ENCODE results near the gene ZBTB7B.

The ZBTB7B gene

DNA sequence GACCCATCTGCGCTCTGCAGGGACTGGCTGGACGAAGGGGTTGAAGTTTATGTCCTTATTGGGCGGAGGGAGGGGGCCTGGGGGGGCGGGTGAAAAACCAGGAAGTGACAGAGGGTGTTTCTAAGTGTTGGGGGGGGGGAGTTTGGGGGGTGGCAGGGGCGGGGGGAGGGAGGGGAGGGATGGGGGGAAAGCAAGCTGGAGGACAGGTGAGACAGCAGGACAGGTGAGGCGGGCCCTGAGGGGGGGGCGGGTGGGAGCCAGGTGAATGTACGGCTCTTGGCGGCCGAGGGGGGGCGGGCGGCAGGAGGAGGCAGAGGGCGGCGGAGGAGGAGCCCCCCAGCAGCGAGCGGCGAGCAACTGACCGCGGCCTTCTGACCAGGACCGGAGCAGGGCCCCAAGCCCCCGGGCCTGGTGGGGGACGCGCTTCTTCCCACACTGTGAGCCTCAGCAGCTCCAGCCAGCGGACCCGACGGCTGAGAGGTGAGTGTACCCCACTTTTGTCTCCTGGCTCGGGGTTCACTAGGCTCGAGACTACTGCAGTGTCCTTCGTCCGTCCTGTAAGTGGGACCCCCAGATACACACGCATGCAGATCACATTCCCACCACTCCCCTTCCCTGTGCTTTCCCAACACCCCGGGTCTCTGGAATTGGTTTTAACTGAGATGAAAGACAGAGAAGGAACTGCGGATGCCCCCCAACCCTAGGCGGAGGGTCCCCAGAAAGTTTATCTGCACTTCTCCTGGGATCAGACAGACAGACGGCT is at the start of gene ZBTB7B:
Gene ZBTB7B, plus strand, starts transcription at position 339 of the 763 bp plus-strand sequence. CDS start 11,859 bp downstream, outside the sequence.
- DNase-seq (ENCODE audit: low spot score): no peak

DNA sequence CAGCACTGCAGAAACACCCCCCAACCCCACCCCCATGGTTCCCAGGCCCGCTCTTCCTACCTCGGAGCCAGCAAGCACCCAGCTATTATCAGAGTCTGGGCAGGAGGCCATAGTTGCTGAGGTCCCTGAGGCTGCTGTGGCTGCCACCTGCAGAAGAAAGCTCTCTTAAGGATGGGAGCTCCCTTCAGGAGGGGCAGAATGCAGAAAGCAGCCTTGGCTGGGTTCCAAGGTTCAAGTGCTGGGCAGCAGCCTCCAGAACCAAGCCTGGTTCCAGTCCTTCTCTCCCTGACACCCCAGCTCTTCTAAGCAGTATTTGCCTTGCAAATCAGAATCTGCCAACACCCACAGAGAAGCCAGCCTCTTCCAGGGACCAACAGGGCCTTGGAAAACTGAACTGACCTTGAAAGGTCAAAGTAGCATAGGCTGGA is 49.0 kb upstream of the ZBTB7B start:
- DNase-seq (ENCODE audit: low spot score): no peak

DNA sequence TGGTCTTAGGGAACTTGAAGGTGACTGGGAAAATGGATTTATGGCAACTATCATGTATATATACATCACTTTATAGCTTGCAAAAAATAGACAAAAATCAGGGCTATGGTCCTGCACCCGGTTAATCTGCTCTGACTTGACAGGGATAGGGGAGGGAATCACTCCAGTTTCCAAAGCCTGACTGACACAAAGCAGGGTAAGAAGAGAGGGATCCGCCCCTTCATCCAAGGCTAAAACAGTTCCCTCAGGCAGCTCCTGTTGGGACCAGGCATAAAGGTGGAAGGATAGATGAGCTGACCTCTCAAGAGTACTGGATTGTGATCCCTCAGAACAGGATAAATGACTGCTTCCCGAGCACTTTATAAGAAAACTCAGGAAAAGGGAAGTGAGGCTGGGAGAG is 48.1 kb upstream of the ZBTB7B start:
- no peak for DNase-seq (ENCODE audit: low spot score)

- peak; percentile 99 for DNase-seq (ENCODE audit: low spot score)
These were observed 47.4 kb upstream of the ZBTB7B start for GRCh38 chr1:154955039-154955717.

GRCh38 chr1:154955718-154956543 is 46.7 kb upstream of the ZBTB7B start, which contains the start of gene PBXIP1:
TSS of gene PBXIP1 (minus strand) at chr1:154956099. CDS start at chr1:154953721, 2,378 bp downstream.
- DNase-seq (ENCODE audit: low spot score): peak; percentile 97

GRCh38 chr1:154956544-154956941 is 46.1 kb upstream of the ZBTB7B start:
- no peak for DNase-seq (ENCODE audit: low spot score)

DNA sequence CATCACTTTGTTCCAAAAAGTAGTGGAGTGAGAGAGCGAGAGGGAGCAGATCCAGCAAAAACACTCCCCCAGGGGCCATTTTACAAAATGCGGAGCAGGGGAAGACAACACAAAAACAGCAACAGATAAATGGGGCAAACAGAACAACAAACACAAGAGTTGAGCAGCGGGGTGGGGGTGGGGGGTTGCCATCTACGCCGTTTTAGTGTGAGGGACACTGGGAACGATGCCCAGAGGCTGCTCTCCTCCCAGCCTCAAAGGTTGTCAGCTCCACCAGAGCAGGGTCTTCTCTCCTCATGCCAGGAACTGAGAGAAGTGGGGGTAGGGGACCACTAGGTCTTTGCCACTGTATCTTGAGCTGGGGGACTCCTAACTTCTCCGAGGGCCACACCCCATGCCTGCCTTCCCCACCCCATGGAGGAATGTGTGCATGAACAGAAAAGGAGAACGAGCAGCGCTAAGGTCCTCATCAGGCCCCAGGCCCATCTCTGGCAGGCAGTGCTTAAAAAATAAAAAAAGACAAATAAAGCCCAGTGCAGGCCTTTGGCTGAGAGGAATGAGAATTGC is 45.4 kb upstream of the ZBTB7B start:
- DNase-seq (ENCODE audit: low spot score): no peak

- no peak for DNase-seq (ENCODE audit: low spot score)
These were observed 44.6 kb upstream of the ZBTB7B start for GRCh38 chr1:154958036-154958435.

DNA sequence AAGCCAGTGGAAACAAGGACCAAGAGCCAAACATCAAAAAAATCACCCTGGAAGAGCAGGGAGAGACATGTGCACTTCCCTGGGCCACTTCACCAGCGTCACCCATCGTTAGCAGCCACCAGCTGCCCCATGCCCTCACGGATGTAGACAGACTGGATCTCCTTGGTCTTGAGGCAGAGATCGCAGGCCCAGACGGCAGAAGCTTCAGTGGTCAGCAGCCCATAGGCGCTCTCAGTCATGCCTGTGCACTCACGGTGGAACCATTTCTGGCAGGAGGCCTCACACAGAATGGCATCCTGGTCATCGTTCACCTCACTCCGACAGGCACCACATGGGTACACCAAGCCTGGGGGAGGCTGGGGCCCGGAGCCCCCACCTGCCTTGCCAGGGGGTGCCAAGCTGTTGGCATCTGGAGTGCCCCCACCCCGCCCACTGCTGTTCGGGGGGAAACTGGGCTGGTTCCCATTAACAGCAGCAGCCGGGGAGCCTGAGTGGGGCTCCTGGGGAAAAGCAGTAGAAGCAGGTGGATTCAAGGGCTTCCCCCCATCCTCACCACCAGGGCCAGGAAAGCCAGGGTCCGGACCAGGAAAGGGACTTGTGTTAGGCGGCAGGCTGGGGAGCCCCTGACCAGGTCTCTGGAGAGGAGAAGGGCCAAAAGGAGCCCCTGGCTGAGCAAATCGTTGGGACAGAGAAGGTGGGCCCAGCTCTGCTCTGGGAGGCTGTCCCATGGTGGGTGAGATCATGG is 43.7 kb upstream of the ZBTB7B start:
- DNase-seq (ENCODE audit: low spot score): no peak

DNA sequence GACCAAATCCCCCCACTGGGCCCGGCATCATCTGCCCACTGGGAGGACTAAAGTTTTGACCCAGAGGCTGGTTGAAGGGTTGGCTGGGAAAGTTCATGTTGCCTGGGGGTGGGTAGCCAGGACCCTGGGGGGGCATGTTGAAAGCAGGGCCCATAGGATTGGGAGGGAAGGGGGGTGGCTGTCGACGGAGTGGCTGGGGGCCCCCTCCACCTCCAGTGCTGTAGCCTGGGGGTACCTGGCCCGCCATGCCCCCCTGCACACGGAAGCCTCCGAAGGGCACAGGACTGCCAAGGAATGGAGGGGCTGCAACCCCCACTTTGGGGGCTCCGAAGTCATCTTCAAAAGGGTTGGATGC is 43.2 kb upstream of the ZBTB7B start:
- no peak for DNase-seq (ENCODE audit: low spot score)

DNA sequence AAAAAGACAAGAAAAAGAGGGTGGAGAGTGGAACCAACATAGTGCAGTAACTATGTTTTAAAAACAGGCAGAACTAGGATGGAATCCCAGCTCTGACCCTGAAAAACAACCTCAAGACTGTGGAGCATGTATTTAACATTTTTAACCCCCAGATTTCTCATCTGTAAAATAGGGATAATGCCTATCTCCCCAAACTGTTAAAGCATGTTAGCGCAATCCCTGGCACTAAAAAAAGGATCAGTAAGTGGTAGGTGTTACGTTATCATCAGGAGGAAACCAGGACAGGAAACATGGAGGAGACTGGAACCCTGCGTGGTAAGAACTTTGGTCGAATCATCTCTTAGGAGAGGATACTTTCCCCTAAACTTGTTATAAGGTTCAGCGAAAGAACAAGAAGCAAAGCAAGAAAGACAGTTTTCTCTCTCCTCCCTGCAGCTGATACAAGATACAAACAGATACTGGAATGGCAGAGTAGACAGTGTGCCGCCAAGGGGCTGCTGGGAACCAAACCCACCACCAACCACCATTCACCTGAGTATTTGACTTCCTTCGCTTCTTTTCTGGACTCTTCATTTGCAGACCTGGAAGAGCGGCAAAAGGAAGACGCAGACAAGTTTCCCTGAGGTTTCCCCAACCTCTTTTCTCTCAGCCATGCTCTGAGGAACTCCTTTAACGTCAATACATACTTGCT is 42.0 kb upstream of the ZBTB7B start:
- DNase-seq (ENCODE audit: low spot score): no peak

- peak; percentile 80 for DNase-seq (ENCODE audit: low spot score)
These were observed 41.1 kb upstream of the ZBTB7B start, which contains the start of gene PYGO2 for GRCh38 chr1:154961207-154962155. TSS of gene PYGO2 (minus strand) at chr1:154961782. CDS start at chr1:154961576, 206 bp downstream.

DNA sequence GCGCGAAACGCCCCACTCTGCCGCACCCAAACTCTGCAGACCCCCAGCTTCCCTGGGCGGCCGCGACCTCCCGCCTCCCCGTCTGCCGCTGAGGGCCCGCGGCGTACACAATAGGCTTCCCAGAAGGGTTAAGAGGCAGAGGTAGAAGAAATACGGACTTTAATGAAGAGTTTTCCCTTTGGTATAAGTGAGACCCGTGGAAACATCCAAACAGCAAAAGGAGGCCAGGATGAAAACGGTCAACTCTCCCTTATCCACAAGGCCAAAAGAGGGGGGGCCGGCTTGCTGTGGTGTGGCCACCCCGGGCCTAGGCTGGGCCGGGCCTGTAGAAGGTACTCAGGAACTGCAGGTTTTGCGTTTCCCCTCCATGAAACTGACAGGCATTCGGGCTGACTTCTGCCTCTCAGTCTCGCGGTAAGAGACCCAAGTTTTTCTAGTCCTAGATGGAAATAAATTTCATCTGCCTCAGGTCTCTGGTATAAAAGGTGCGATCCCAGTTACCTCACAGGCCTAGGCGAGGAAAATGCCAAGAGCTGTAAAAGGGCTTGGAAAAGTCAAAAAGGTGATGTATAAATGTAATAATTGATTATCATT is 40.3 kb upstream of the ZBTB7B start:
- DNase-seq (ENCODE audit: low spot score): no peak

DNA sequence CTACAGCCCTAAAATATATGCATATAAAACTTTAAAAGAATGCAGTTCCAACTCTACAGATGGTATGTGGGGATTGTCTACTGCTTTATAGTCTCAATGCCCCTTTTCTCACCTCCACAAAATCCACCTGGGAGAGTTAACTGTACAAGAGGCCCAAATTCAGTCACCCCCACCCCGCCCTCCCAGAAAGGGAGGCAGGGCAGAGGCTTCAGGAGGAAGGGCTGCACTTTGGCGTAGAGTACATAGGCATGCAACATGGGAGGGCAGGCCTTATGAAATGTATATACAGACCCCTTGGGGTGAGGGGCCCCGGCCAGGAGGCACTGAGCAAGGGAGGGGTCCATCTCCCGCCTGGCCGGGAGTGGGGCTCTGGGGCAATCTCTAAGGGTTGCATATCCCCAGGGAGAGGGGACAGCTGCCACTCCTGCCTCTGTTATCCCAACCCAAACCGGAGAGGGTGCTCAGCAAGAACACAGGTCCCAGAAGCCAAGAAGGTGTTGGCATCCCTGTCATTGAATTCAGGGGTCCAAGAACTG is 39.7 kb upstream of the ZBTB7B start:
- no peak for DNase-seq (ENCODE audit: low spot score)

- no peak for DNase-seq (ENCODE audit: low spot score)
These were observed 39.0 kb upstream of the ZBTB7B start for GRCh38 chr1:154963643-154964042.

- DNase-seq (ENCODE audit: low spot score): no peak
These were observed 38.2 kb upstream of the ZBTB7B start for GRCh38 chr1:154964359-154964758.

- no peak for DNase-seq (ENCODE audit: low spot score)
These were observed 36.5 kb upstream of the ZBTB7B start for GRCh38 chr1:154966111-154966510.

DNA sequence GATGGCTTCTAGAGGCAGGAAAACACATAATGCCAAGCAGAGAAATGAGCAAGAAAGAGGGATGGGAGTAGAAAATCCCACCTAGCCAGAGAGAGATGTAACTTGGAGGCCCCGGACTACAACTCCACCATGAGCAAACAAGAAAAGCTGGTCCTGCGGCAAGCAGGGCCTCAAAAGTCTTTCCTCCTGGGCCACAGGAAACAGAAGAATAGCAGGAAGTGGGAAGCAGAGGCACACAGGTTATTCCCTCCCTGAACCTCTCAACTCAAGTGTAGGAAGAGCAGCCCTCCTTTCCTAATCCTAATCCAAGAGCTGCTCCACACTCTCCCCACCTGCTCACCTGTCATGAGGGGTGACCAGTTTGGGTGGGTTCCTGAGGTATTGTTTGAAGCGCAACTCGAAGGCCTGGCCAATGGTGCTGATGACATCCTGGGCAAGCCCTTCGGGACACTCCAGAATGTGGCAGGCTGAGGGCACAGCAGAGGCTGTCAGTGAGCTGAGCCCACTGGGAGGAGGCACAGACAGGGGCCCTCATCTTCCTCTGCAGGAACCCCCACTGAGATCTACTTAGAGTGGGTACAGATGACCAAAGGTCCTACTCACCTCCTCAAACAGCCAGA is 35.2 kb upstream of the ZBTB7B start:
- no peak for DNase-seq (ENCODE audit: low spot score)

DNA sequence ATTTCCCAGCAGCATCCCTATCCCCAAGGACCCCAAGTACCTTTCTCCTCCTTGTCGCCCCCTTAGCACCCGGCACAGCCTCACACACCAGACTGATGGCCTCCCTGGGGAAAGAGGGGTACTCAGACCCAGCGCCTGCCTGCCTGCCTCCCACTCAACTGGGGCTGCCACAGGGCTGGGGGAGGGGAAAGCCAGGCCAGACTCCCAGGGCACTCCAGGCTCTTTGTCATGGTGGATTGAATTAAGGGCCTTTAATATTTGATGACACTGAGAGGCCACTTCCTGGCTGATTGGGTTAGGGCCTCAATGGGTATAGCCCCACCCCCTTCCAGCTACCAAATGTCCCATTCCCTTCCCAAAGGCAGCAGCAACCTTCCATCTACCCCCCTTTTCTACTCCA is 33.9 kb upstream of the ZBTB7B start:
- no peak for DNase-seq (ENCODE audit: low spot score)
